Stomach (tissue), 9 donors: ENCODE measurements around the gene ABCB4. TPM values are rescaled to one million over a fixed set of nuclear protein-coding genes. Genes with fewer than 3 reads are reported as not detected.

Source experiments
- DNase-seq, 2 donors: peaks; one replicate each; pipeline versions ENCODE4 v3.0.0 to v3.0.0-alpha.2; 2013 to 2019
- H3K27ac ChIP-seq, 5 donors: fragments of 200-600 bp in 4 of 5; sonication (generic) in 4 of 5; one replicate each; pipeline ENCODE4 v1.5.1; 2013 to 2019; ENCODE audit warnings: mild to moderate bottlenecking in 1 of 5, moderate library complexity in 1 of 5
- H3K27me3 ChIP-seq, 3 donors: fragments of 200-600 bp; sonication (generic); one replicate each; pipeline ENCODE4 v1.5.1; 2017 to 2019; ENCODE audit warnings: mixed run types in 1 of 3
- H3K36me3 ChIP-seq, 4 donors: fragments of 200-600 bp; sonication (generic); 1 replicate in 3 of 4; 2 replicates in 1 of 4; pipeline ENCODE4 v1.5.1; 2016 to 2019
- H3K4me1 ChIP-seq, 4 donors: fragments of 200-600 bp; sonication (generic); one replicate each; pipeline ENCODE4 v1.5.1; 2016 to 2019
- H3K4me3 ChIP-seq, 4 donors: fragments of 200-600 bp; sonication (generic) in 3 of 4; one replicate each; pipeline ENCODE4 v1.5.1; 2016 to 2019; ENCODE audit warnings: mild to moderate bottlenecking in 1 of 4
- H3K9me3 ChIP-seq, 4 donors: fragments of 200-600 bp; sonication (generic); one replicate each; pipeline ENCODE4 v1.5.1; 2016 to 2019
- EP300 ChIP-seq: sonication (generic); formaldehyde crosslinking; IDR thresholded peaks from one replicate; pipeline ENCODE4 v1.6.1; 2017; ENCODE audit warnings: antibody characterized with exemption
- POLR2A ChIP-seq, 4 donors: fragments of 450-650 bp; IDR thresholded peaks; one replicate each; pipeline ENCODE4 v1.6.1; 2016; ENCODE audit warnings: antibody characterized with exemption in 4 of 4, control low read depth in 2 of 4, mild to moderate bottlenecking in 1 of 4, moderate library complexity in 1 of 4
- POLR2AphosphoS5 ChIP-seq, 3 donors: sonication (generic); formaldehyde crosslinking; IDR thresholded peaks; one replicate each; pipeline ENCODE4 v1.6.1; 2016; ENCODE audit warnings: antibody characterized with exemption in 3 of 3
- WGBS, 5 donors: extraction: QIAGEN DNeasy Blood & Tissue Kit in 3 of 5; methylation state at CpG; one replicate each; pipeline versions ENCODE4 v1.1.5 to v1.1.7; 2013 to 2018; 5-methylcytosine and 5-hydroxymethylcytosine counted together
- intact Hi-C: fragments of 100-400 bp; cut with DNase I; formaldehyde crosslinking; loops from one replicate; pipeline ENCODE4 v1.15.1; 2023; ENCODE audit warnings: low total_unique reads
- polyA plus RNA-seq, 3 donors: library from polyadenylated mRNA; stranded (reverse); fragments of 200-250 nt; gene quantifications; one replicate each; pipeline ENCODE4 v1.2.3, GENCODE V29; 2013
- total RNA-seq, 5 donors: library from RNA; depleted of rRNA; stranded (reverse); fragments of >200 nt; gene quantifications; one replicate each; pipeline versions ENCODE4 v1.1.0 to v1.2.3, GENCODE V29; 2014 to 2016
- TF ChIP-seq, protein P1 (sequence below), 7 experiments: fragments of 450-650 bp in 4 of 7; fragments of 200-600 bp in 3 of 7; sonication (generic) in 3 of 7; IDR thresholded peaks; one replicate each; pipeline ENCODE4 v1.5.1; 2016 to 2019; ENCODE audit warnings: antibody characterized with exemption in 7 of 7, control low read depth in 2 of 7, mild to moderate bottlenecking in 1 of 7
- donor health status: healthy with polysubstance abuse.
- donor health status: Bipolar disorder and iron deficiency.
- donor health status: healthy.

ABCB4 gene
- total and polyA plus RNA-seq, 8 donors = 0.25 to 1.5 (median 1.0) TPM; not detected in 5

DNA sequence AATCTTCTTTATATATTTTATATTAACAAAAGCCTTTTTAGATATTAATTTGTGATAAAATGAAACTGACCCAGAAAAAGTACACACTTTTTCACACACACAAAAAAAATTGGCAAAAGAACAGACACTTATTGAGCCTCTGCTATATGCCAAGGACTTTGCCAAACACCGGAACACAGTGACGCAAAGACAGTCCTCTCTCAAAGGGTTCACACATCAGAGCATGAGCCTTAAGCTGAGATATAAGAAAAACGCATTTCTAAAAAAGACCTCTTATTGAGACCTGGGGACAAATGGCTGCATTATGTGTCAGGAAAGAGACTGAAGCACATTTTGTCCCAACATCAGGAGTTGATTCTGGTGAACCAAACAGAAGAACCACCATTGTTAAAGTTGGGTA is 24.0 kb upstream of the ABCB4 start:
- H3K4me3 ChIP-seq = no peak overlapping the region
- H3K27ac ChIP-seq = no peak overlapping the region
- TF ChIP-seq POLR2AphosphoS5 (IDR thresholded peaks at IDR 0.05) (no peak), POLR2A (IDR thresholded peaks at IDR 0.05) (no peak), EP300 (no peak)
- TF ChIP-seq, protein P1, sequence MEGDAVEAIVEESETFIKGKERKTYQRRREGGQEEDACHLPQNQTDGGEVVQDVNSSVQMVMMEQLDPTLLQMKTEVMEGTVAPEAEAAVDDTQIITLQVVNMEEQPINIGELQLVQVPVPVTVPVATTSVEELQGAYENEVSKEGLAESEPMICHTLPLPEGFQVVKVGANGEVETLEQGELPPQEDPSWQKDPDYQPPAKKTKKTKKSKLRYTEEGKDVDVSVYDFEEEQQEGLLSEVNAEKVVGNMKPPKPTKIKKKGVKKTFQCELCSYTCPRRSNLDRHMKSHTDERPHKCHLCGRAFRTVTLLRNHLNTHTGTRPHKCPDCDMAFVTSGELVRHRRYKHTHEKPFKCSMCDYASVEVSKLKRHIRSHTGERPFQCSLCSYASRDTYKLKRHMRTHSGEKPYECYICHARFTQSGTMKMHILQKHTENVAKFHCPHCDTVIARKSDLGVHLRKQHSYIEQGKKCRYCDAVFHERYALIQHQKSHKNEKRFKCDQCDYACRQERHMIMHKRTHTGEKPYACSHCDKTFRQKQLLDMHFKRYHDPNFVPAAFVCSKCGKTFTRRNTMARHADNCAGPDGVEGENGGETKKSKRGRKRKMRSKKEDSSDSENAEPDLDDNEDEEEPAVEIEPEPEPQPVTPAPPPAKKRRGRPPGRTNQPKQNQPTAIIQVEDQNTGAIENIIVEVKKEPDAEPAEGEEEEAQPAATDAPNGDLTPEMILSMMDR (IDR thresholded peaks at IDR 0.05) = no peak
- H3K27me3 ChIP-seq = no peaks in the 10 kb centered on the region
- H3K4me1 ChIP-seq = no peaks in the 10 kb centered on the region
- 76 to 90% (median 88%) methylated on average over 3 of the region's 3 CpGs for WGBS, 5 donors
- H3K9me3 ChIP-seq = no peaks in the 10 kb centered on the region
- intact Hi-C loops = no loop called here
- H3K36me3 ChIP-seq = no peaks in the 10 kb centered on the region
- no peak for DNase-seq

DNA sequence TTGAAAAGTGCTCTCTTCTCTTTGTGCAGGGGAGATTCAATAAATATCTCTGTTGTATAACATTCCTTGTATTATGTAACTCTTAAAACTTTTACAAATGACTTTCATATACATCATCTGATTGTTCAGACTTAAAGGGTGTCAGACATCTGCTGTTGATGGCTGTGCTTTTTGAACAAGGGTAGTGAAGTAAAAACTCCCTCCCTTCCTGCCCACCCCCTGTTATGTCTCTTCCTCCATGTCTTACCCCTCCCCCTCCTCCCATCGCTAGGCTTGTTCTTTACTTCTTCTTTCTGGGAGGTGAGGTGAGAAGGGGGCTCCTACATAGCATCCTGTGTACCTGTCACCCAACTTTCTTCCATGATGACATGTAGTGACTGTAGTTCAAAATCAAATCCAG is 23.4 kb upstream of the ABCB4 start:
- Histone ChIP-seq H3K9me3 (no peaks in the 10 kb centered on the region), H3K4me3 (no peak overlapping the region), H3K36me3 (no peaks in the 10 kb centered on the region), H3K27me3 (no peaks in the 10 kb centered on the region), H3K27ac (no peak overlapping the region), H3K4me1 (no peaks in the 10 kb centered on the region)
- intact Hi-C loops = no loop called here
- no peak for DNase-seq
- TF ChIP-seq, protein P1 (IDR thresholded peaks at IDR 0.05) = no peak
- 57 to 88% (median 70%) methylated on average over 1 of the region's 1 CpG for WGBS, 5 donors

DNA sequence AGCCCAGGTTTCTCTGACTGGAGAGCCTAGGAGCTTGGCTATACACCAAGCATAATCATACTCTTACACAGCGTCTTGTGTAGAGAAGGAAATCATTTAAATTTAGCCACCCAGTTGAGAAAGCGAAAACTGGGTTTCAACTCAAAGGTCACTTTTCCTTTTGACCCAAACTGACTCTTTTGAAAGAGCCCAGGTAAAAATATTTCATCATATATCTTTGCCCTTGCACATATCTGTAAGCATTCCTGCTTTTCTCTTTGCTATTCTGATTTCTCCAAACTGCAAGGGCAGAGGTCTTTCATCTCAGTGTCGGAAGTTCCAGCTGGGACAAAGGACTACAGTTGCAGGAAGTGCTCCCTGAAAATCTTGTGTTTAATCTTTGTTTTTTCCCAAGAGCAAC is 22.0 kb upstream of the ABCB4 start:
- Histone ChIP-seq H3K27ac (no peak overlapping the region), H3K36me3 (no peaks in the 10 kb centered on the region), H3K4me3 (no peak overlapping the region), H3K27me3 (no peaks in the 10 kb centered on the region), H3K9me3 (no peaks in the 10 kb centered on the region), H3K4me1 (no peaks in the 10 kb centered on the region)
- intact Hi-C loops = no loop called here
- WGBS, 5 donors = 61 to 77% (median 74%) methylated on average over 3 of the region's 3 CpGs
- DNase-seq = no peak
- no peak for TF ChIP-seq EP300
- no peak for TF ChIP-seq POLR2AphosphoS5 (IDR thresholded peaks at IDR 0.05)

DNA sequence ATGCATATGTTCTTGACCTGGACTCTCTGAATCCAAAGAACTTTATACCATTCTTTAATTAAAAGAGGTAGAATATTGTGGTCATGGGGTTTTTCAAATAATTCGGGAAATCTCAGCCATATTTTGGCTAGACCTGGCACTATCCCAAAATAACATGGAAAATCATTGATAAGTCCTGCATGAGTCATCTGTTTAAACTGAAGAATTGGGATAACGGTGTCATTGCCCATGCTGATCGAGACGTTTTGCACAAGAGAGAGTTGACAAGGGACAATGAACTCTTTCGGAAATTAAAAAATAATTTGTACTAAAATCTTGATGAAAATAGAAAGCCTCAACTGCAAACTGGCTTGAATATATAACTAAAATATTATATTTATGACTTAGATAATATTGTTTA is 19.9 kb upstream of the ABCB4 start:
- WGBS, 5 donors = 66 to 76% (median 72%) methylated on average over 5 of the region's 5 CpGs

DNA sequence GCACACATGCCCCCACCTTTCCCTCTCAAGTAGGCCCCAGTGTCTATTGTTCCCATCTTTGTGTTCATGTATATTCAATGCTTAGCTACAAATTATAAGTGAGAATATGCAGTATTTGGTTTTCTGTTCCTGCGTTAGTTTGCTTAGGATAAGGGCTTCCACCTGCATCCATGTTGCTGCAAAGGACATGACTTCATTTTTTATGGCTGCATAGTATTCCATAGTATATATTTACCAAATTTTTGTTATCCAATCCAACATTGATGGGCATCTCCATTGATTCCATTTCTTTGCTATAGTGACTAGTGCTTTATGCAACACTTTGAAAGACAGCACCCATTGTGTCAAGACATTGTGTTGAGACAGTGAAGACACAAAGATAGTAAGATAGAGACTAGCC is 19.0 kb upstream of the ABCB4 start:
- no peaks in the 10 kb centered on the region for H3K4me1 ChIP-seq
- no peaks in the 10 kb centered on the region for H3K9me3 ChIP-seq
- H3K27ac ChIP-seq = no peak overlapping the region
- no peaks in the 10 kb centered on the region for H3K27me3 ChIP-seq
- TF ChIP-seq POLR2A (IDR thresholded peaks at IDR 0.05) (no peak), EP300 (no peak), POLR2AphosphoS5 (IDR thresholded peaks at IDR 0.05) (no peak)
- TF ChIP-seq, protein P1 (IDR thresholded peaks at IDR 0.05) = no peak
- intact Hi-C loops = no loop called here
- no peak overlapping the region for H3K4me3 ChIP-seq
- no peaks in the 10 kb centered on the region for H3K36me3 ChIP-seq
- 87 to 100% (median 95%) methylated on average over 1 of the region's 1 CpG for WGBS, 5 donors
- DNase-seq = no peak

More for the DNA sequence above, 19.9 kb upstream of the ABCB4 start:
- Histone ChIP-seq H3K27ac (no peak overlapping the region), H3K36me3 (no peaks in the 10 kb centered on the region), H3K4me1 (no peaks in the 10 kb centered on the region), H3K4me3 (no peak overlapping the region), H3K9me3 (no peaks in the 10 kb centered on the region), H3K27me3 (no peaks in the 10 kb centered on the region)
- TF ChIP-seq POLR2A (IDR thresholded peaks at IDR 0.05) = no peak
- TF ChIP-seq EP300 = no peak
- TF ChIP-seq, protein P1 (IDR thresholded peaks at IDR 0.05) = no peak
- no peak for TF ChIP-seq POLR2AphosphoS5 (IDR thresholded peaks at IDR 0.05)
- DNase-seq = no peak
- intact Hi-C loops = no loop called here
